ENCODE data around the gene PLEKHG4.

PLEKHG4 gene

DNA sequence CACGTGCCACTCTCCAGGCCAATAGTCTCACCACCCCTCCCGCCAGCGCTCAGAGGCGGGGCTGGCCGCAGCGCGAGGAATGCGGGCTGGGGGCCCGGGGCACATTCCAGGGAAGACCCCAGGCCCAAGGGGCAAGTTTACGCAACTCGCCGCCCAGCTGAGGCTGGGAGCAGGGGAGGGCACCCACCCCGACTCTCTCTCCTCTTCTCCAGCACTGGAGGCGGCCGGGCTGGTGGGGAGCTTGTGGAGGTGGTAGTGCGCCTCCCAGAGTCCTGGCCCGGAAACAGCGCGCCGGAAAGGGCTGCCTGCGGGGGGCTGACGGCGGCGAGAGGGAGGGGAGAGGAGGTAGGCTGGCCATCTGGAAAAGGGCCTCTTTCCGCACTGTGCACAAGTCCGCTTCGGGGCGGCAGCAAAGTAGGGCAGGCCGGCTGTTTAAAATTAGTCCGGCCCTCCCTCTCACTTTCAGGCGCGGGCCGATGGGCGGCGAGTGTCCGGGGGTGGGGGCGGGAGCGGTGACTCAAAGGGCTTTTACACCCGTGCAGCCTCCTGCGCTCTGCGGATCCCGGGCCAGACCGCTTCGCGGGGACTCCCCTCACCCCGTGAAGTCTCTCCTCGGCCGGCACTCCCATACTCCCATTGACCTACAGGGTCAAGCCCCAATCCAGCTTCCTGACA lies 33.1 kb upstream of the PLEKHG4 start:
- peak; percentile 90 for DNase-seq

DNA sequence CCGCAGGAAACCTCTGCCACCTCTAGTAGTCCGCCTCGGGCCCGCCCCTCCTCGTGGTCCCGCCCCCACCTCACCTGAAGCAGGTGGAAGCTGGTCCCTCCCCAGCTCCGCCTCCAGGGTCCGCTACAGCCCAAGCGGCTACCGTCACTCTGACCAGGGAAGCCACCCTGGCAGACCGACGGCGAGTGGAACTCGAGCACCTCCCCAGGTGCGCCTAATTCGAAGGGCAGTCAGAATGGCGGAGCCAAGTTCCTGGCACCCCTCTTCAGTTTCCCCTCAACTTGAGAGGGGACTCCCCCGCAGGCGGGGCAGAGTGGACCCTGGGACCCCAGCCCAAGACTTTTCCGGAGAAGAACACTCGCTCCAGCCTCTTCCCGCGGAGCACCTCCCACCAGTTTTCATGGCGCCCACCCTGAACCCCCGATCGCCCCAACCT lies 32.6 kb upstream of the PLEKHG4 start:
- no peak for DNase-seq

DNA sequence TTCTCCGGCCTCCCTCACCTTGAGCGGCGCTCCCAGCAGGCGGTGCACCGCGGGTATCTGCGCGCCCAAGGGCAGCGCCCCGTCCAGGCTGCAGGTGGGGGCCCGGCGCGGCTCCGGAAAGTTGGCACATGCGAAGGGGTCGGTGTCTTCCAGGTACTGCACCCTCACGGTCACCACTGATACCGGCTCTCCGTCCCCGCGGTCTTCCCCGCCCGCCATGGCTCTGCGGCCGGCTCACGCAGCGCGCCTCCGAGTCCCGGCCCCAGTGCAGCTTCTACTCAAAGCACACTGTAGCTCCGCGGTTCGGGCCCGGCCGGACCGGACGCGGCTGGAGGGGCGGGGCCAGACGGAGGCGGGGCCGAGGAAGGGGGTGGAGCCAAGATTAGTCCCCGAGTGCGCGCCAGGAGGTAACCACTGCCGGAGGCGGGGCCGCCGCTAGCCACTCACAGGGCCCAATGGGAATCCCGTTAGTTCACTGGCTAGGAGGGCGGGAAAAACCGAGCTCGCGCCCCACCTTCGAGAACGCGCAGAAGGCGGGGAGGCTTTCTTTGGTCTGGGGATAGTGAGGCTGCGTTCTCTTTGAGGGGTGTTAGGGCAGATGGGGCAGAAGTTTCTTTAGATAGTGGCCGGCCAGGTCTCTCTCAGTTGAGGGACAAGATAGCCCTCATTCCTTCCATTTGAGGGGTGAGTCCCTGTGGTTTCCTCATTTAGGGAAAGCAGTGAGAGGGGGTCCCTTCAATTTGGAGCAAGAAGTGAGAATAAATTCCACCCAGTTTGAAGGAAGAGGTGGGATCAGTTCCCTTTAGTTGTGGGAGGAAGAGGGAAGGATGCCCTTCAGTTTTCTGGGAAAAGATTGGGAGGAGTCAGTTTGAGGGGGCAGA lies 31.9 kb upstream of the PLEKHG4 start, which contains the start of gene FHOD1:
TSS of gene FHOD1 (minus strand) at position 290 of the 881 bp plus-strand sequence. CDS start at position 219, 71 bp downstream.
- DNase-seq = peak; percentile 96

DNA sequence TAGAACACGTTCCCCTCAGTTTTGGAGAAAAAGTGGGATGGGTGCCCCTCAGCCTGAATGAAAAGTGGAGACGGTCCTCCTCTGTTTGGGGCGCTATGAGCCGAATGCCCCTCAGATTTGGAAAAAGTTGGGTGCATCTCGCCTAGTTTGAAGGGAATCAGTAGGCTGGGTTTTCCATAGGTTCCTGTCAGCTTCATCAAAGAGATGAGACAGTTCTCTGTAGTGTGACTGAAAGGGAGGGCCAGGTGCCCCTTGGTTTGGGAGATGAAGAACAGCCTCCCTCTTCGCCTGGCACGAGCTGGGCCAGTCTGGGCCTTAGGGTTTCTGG lies 31.3 kb upstream of the PLEKHG4 start:
- no peak for DNase-seq

DNA sequence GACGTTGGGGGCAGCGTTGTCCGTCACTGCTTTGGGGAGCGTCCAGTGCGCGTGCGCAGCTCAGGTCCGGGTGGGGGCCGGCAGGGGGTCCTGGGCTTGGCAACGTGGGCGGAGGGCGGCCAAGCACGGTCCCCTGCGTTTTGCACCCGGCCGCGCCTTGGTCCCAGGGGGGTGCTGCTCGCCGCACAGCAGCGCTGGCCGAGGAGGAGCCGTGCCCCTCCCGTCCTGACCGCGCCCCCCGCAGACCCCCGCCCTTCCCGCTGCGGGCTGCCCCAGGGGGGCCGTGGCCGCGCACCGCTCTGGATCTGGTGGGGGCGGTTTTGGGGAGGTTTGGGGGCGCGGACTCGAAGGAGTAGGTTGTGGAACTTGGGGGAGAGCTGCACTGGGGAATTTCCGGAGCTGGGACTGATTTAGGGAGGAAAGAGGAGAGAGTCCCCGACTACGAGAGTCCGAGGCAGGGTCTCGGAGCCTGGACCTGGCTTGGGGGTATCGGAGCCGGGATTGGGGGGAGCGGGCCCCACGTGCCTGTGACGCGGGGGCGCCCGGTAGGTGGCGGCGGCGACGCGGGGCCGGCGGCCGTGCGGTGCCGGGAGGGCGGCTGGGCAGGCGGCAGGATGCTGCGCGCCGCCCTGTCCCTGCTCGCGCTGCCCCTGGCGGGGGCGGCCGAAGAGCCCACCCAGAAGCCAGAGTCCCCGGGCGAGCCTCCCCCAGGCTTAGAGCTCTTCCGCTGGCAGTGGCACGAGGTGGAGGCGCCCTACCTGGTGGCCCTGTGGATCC lies 30.7 kb upstream of the PLEKHG4 start, which contains the start of gene SLC9A5:
TSS of gene SLC9A5 (plus strand) at position 579 of the 777 bp plus-strand sequence. CDS start at position 615, 36 bp downstream.
- DNase-seq = peak; percentile 65

DNA sequence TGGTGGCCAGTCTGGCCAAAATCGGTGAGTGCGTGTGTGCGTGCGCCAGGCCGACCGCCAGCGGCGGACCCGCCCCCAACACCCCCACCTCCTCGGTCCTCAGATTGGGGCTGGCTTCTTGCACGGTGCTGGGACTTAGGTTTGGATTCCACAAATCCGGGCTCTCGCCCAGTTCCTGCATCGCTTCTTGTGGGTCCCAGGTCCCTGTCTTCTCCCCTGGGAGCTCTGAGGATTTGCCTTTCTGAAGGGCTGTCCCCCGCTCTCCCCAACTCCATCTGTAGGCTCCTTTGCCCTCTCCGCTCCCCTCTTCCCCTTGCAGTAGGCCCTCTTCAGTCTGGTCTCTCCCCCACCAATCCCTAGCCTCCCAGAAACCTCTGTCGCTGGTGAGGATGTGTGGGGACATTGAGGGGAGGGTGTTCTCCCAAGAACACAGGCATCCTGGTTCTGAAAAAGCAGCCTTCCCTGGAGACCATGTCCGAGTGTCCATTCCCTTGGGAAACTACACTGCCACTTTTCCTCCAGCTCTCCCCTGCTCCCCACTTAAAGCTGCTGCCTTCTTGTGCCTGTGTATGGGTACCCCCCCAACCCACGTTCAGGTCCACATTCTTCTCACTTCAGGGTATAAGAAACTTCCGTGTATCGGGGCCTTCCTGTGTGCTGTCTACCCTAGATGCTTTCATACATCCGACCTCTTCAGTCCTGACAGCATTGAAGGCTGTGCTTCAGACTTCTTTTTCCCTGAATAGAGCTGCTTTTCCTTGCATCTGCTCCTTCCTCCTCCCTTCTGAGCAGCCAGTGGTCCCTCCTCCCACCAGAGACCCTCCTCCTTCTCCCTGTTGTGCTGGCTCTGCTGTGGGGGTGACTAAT lies 29.9 kb upstream of the PLEKHG4 start:
- DNase-seq = peak; percentile 32

DNA sequence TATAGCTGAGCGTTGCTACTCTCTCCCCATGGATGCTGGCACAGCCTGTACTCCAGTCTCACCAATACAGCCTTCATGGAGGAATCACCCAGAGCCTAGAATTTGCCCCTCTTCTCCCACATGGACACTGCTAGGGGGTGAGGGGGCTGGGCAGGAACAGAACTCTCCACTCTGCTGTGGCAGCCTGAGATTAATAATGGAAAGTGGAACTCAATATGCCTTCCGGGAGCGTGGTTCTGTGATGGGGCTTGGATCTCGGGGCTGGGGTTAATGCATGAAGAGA lies 29.3 kb upstream of the PLEKHG4 start:
- no peak for DNase-seq

DNA sequence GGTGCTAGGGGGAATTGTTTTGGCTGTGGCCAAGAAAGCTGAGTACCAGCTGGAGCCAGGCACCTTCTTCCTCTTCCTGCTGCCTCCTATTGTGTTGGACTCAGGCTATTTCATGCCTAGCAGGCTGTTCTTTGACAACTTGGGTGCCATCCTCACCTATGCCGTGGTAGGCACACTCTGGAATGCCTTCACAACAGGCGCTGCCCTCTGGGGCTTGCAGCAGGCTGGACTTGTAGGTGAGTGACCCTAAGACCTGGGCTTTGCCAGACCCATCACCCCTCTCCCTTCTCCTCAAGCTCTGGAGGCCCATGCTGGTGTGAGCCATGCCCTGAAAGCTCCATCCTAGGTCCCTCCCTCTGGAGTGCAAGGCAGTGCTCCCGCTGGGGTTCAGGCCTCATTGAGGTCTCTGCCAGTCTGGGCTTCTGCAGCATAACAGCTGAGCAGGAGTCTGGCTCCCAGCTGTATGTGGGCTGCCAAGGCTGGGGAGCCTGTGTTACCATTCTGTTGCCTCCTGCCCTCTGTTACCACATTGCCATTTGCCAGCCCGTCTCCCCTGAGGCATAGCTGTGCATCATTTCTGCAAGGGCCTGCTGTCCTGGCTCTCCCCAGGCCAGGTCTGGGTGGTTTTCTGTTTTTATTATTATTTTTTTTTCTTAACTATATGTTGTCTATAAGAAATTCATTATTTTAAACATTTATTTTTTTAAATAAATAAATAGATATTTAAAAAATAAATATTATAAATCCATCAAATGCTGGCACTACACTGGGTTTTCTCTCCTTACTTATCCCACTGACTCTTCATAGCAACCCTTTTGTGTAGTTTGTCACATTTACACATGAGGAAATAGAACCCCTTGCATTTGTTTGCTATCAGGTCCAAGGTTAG lies 26.5 kb upstream of the PLEKHG4 start:
- DNase-seq = peak; percentile 24

DNA sequence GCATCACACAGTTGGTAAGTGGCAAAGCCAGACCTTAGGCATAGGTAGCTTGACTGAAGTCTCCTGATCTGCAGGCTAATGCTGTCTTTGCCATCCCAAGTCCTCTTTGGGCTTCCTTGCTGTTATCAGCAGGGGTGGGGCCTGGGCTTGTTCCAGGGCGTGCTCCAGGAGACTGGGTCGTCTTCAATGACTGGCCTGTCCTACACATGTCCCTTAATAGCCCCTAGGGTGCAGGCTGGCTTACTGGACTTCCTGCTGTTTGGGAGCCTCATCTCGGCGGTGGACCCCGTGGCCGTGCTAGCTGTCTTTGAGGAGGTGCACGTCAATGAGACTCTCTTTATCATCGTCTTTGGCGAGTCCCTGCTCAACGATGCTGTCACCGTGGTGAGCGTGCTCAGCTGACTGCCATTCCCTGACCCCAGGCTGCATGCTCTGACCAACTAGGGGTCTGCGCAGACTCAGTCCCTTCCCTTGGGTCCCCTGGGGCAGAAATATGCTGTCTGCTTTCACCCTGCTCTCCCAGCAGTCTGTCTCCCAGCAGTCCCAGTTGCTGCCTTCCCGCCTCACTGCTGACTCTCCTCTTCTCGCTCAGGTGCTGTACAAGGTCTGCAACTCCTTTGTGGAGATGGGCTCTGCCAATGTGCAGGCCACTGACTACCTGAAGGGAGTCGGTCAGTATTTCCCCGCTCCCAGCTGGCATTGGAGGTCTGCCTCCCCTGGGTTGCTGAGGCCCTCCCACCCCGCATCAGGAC lies 24.4 kb upstream of the PLEKHG4 start:
- peak; percentile 23 for DNase-seq

DNA sequence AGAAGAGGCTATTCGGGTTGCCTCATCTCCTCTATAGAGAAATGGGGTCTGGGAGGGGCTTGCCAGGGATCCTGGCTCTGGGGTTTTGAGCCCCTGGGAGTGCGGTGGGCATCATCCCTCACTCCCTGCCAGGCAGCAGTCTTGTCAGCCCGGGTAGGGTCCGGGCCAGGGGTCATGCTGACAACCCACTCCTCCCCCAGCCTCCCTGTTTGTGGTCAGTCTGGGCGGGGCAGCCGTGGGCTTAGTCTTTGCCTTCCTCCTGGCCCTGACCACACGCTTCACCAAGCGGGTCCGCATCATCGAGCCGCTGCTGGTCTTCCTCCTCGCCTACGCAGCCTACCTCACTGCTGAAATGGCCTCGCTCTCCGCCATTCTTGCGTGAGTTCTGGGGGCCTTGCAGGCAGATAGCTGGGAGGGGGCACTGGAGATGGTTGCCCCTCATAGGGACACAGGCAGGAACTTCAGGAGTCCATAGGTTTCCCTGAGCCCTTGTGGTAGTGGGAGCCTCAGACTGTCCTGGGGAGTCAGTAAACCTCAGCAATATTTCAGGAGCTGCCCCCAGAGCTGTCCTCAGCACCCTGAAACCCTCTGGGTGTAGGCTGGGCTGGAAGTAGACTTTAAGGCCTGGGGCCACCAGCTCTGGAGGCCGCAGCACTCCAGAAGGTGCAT lies 23.6 kb upstream of the PLEKHG4 start:
- peak; percentile 17 for DNase-seq

DNA sequence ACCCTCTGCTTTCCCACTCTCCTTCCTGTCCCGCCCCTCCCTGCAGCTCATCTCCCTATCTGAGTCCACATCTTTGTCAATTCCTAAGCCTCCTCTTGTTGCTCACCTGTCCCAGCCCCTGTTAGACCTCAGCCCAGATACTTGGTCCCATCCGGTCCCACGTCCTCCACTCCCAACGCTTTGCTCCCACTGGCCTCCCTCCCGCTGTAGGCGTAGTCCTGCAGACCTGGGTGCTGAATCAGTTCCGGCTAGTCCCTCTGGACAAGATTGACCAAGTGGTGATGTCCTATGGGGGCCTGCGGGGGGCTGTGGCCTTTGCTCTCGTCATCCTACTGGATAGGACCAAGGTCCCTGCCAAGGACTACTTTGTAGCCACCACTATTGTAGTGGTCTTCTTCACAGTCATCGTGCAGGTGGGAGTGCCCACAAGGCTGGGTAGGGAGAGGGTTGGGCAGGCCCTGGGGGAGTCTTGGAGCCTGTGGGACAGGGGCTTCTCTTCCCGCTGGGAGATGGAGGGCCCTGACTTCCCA lies 22.6 kb upstream of the PLEKHG4 start:
- DNase-seq = no peak

DNA sequence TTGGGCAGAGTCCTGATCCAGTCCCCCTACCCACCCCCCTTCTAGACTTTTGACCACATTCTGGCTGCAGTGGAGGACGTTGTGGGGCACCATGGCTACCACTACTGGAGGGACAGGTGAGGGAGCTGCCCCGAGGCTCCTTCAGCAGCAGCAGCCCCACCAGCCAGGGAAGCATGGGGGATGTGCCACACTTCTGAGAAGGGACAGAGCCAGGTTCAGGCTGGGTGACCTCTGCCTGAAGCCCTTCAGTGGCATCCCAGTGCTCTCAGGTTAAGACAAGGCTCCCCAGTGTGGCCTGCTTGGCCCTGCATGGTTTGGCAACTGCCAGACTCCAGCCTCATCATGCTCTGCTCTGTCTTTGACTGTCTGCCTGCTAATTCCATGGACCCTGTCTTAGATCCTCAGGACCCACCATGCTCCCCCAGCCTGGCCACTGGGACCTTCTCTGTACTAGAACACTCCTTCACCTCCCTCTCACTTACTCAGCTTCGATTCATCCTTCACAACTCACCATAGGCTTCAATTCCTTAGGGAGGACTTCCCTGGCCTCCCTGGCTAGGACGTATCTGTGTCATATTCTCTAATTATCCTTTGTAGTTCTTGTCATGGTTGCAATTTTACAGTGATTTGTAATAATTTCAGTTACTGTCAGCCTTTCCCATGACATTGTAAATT lies 21.7 kb upstream of the PLEKHG4 start:
- peak; percentile 23 for DNase-seq

DNA sequence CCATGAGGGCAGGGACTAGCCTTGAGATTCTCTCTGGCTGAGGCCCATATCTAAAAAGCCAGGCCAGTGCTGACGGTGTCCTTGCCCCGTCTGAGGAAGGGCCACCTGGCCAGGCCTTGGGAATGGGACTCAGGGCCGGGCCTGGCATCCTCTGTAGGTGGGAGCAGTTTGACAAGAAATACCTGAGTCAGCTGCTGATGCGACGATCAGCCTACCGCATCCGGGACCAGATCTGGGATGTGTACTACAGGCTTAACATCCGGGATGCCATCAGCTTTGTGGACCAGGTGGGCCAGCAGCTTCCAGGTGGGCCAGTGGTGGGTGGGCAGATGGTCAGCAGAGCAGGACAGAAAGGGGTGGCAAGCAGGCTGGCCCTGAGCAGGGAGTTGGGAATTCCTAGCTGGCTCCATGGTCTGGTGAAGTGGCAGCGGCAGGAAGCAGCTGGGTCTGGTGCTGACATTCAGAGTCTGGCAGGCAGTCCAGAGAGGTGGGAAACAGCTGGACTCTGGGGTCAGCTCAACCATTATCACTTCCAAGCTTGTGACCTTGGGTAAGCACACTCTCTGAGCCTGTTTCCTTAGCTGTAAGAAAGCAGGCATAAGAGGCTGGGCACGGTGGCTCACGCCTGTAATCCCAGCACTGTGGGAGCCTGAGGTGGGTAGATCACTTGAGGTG lies 21.0 kb upstream of the PLEKHG4 start:
- DNase-seq = peak; percentile 25

DNA sequence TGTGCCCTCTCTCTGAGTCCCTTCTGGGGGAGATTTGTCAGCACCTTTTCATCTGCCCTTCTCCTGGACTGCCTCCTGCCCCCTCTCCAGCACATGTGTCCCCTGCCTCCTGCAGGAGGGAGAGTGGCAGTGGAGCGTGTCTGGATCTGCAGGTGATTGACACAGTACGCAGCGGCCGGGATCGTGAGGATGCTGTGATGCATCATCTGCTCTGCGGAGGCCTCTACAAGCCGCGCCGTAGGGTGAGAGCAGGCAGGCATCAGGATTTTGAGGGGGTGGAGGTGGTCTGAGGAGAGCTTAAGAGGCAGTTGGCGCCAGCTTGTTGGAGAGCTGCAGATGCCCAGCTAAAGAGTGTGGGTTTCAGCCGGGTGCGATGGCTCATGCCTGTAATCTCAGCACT lies 19.6 kb upstream of the PLEKHG4 start:
- DNase-seq = no peak

DNA sequence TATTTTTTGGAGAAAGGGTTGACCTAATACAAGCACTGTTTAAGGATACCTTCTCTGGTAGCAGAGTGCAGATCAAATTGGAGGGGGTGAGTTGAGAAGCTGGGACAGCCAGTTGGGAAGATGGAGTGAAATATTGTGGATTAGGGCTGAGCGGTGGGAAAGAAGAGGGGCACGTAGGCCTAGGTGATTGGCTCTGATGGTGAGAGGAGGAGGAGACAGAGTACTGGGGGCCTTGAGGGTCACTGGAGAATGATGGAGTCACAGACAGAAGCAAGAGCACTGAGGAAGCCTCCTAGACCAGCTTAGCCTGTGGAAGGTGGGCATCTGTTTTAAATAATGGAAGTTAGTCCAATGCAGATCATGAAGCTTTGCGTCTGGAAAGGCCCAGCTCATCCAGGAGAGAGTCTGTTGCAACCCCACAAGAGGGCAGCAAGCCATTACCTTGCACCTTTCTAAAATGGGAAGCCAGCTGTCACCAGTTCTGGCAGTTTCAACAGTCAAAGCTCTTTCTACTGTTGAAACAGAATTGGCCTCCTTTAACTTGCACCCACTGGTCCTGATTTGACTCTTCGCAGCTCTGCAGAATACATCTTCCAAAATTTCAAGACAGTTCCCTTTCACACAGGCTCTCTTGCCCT lies 18.8 kb upstream of the PLEKHG4 start:
- no peak for DNase-seq

DNA sequence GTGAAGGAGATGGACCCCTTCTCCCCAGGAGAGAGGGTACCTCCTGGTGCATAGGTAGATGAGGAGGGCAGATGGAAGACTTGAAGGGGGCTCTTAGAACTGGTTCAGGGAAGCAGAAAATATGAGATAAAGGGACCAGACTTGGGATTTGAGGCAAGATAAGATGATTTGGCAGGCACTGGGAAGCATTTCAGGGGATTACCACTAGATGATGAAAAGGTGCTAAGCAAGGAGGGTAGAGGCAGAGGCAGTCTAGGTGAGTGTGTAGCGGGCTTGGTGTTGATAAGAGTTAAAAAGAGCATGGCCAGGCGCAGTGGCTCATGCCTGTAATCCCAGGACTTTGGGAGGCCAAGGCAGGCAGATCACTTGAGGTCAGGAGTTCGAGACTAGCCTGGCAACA lies 16.1 kb upstream of the PLEKHG4 start:
- DNase-seq = no peak

DNA sequence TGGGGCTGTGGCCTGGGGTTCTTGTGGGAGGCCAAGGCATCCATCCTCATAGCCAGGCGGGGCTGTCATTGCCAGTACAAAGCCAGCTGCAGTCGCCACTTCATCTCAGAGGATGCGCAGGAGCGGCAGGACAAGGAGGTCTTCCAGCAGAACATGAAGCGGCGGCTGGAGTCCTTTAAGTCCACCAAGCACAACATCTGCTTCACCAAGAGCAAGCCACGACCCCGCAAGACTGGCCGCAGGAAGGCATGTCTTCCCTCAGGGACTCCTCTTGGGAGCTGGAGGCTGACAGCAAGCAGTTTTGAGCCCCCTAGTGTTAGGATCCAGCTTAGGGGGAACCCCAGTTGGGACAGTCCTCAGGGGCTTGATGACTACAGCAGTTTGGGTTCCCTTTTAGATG lies 15.1 kb upstream of the PLEKHG4 start:
- peak; percentile 16 for DNase-seq

DNA sequence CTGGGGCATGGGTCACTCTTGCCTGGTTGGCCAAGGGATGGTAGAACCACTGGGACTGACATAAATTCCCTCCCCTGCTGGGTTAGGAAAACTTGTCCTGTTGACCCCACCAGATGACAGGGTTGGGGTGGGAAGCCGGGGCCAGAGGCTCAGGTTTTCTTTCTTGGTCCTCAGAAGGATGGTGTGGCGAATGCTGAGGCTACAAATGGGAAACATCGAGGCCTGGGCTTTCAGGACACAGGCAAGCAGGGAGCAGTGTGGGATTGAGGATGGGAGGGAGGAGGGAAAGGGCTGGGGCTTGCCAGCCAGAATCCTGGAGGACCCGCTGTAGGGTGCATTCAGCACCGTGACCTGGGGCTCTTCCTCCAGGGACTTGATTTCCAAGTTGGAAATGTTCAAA lies 14.5 kb upstream of the PLEKHG4 start:
- DNase-seq = no peak
